B cell (primary cell): Measurements from ENCODE around the gene TCF7L2. TPM values are rescaled to one million over a fixed set of nuclear protein-coding genes. Genes with fewer than 3 reads are reported as not detected.

Experiments used
- ATAC-seq: fragments of 200-7000 bp; cut with Tn5 transposase; one replicate; pipeline ENCODE4 v1.10.0; 2021; ENCODE audit warnings: low read depth, mild to moderate bottlenecking, moderate number of reproducible peaks, moderate library complexity
- CTCF ChIA-PET: fragments of 350-600 bp; sonication (Branson Sonifier 250); formaldehyde crosslinking; loops from one replicate; lab custom pipeline; 2021; ENCODE audit warnings: antibody characterized with exemption, inconsistent platforms; lab: Charles Lee
- POLR2A ChIA-PET: fragments of 350-600 bp; sonication (Branson Sonifier 250); formaldehyde crosslinking; loops from one replicate; lab custom pipeline; 2021; ENCODE audit warnings: antibody characterized with exemption; lab: Charles Lee
- DNase-seq: peaks from one replicate; pipeline ENCODE4 v3.0.0; 2013
- H2AFZ ChIP-seq: 2 replicates; pipeline ENCODE4 v1.6.1; 2012; ENCODE audit warnings: mild to moderate bottlenecking, low read depth, low read length; ENCODE audit not compliant: insufficient read depth, poor library complexity, severe bottlenecking
- H3K27ac ChIP-seq, 2 donors: 1 replicate in 1 of 2; 2 replicates in 1 of 2; pipeline ENCODE4 v1.5.1; 2012 to 2013; ENCODE audit warnings: low read length in 2 of 2, mild to moderate bottlenecking in 2 of 2, moderate library complexity in 1 of 2
- H3K27me3 ChIP-seq, 4 experiments: fragments of 200-600 bp in 1 of 4; sonication (generic) in 1 of 4; replicated peaks in 1 of 4; 1 replicate in 2 of 4; 2 replicates in 2 of 4; pipeline versions ENCODE4 v1.6.1 to v1.7.0; 2013 to 2016; ENCODE audit warnings: low read length in 3 of 4, mild to moderate bottlenecking in 2 of 4, mixed read lengths in 1 of 4, moderate library complexity in 1 of 4; ENCODE audit not compliant: insufficient read depth in 4 of 4, control insufficient read depth in 3 of 4; ENCODE audit errors: control extremely low read depth in 1 of 4
- H3K36me3 ChIP-seq, 2 experiments: replicated peaks in 1 of 2; 1 replicate in 1 of 2; 2 replicates in 1 of 2; pipeline versions ENCODE4 v1.6.1 to v1.7.1; 2013; ENCODE audit warnings: low read length in 1 of 2; ENCODE audit not compliant: insufficient read depth in 2 of 2, control insufficient read depth in 1 of 2; ENCODE audit errors: control extremely low read depth in 1 of 2, extremely low read depth in 1 of 2
- H3K4me1 ChIP-seq, 2 donors: fragments of 200-600 bp in 1 of 2; sonication (generic) in 1 of 2; 1 replicate in 1 of 2; 2 replicates in 1 of 2; pipeline versions ENCODE4 v1.5.1 to v1.6.1; 2013 to 2017; ENCODE audit warnings: low read length in 2 of 2; ENCODE audit not compliant: control insufficient read depth in 2 of 2, insufficient read depth in 2 of 2
- H3K4me2 ChIP-seq: replicated peaks from 2 replicates; pipeline ENCODE3; 2012; ENCODE audit warnings: mild to moderate bottlenecking, low read depth, low read length; ENCODE audit not compliant: poor library complexity, severe bottlenecking
- H3K4me3 ChIP-seq, 5 experiments: fragments of 200-600 bp in 1 of 5; sonication (generic) in 1 of 5; 1 replicate in 3 of 5; 2 replicates in 2 of 5; pipeline versions ENCODE4 v1.5.1 to v1.7.0; 2011 to 2016; ENCODE audit warnings: low read length in 4 of 5, mild to moderate bottlenecking in 4 of 5, low read depth in 2 of 5, control low read depth in 1 of 5, moderate library complexity in 1 of 5; ENCODE audit not compliant: insufficient read depth in 1 of 5; ENCODE audit errors: control extremely low read depth in 1 of 5, extremely low read depth in 1 of 5
- H3K79me2 ChIP-seq: fragments of 200-600 bp; sonication (generic); one replicate; pipeline ENCODE4 v1.6.0; 2016; ENCODE audit warnings: low read length; ENCODE audit not compliant: control insufficient read depth, insufficient read depth
- H3K9ac ChIP-seq: fragments of 200-600 bp; sonication (generic); 2 replicates; pipeline ENCODE4 v1.6.1; 2017; ENCODE audit warnings: mild to moderate bottlenecking, low read length, moderate library complexity
- H3K9me3 ChIP-seq, 3 donors: one replicate each; pipeline versions ENCODE4 v1.6.1 to v1.7.1; 2013; ENCODE audit warnings: low read length in 2 of 3; ENCODE audit not compliant: control insufficient read depth in 2 of 3, insufficient read depth in 1 of 3; ENCODE audit errors: control extremely low read depth in 1 of 3
- H4K20me1 ChIP-seq: 2 replicates; pipeline ENCODE4 v1.6.0; 2012; ENCODE audit warnings: mild to moderate bottlenecking, low read length; ENCODE audit not compliant: insufficient read depth, control insufficient read depth, poor library complexity, severe bottlenecking
- H3K27ac Mint-ChIP-seq: one replicate; pipeline ENCODE4 v1.8.0; 2021; ENCODE audit warnings: mixed read lengths
- H3K27me3 Mint-ChIP-seq: one replicate; pipeline ENCODE4 v1.8.0; 2021; ENCODE audit warnings: mixed read lengths
- H3K4me1 Mint-ChIP-seq: one replicate; pipeline ENCODE4 v1.8.0; 2021; ENCODE audit warnings: mixed read lengths
- H3K4me3 Mint-ChIP-seq: one replicate; pipeline ENCODE4 v1.8.0; 2021; ENCODE audit warnings: mixed read lengths
- H3K9me3 Mint-ChIP-seq: one replicate; pipeline ENCODE4 v1.8.0; 2022; ENCODE audit warnings: mixed read lengths; ENCODE audit not compliant: insufficient read depth
- CTCF ChIP-seq: fragments of 200-600 bp; IDR thresholded peaks from one replicate; pipeline ENCODE4 v1.8.0; 2022; ENCODE audit warnings: antibody characterized with exemption, mild to moderate bottlenecking
- EZH2 ChIP-seq: IDR thresholded peaks from 2 replicates; pipeline ENCODE4 v1.6.1; 2012; ENCODE audit warnings: borderline replicate concordance, low read depth, mild to moderate bottlenecking, moderate library complexity, low read length; ENCODE audit not compliant: insufficient read depth, poor library complexity, severe bottlenecking
- WGBS: methylation state at CpG from one replicate; pipeline ENCODE4 v1.1.5; 2013; ENCODE audit warnings: missing lambda C conversion rate; ENCODE audit not compliant: insufficient coverage; 5-methylcytosine and 5-hydroxymethylcytosine counted together
- intact Hi-C: fragments of 100-400 bp; cut with micrococcal nuclease; formaldehyde crosslinking; loops from one replicate; pipeline ENCODE4 v1.10.0; 2022
- polyA plus RNA-seq: library from polyadenylated mRNA; depleted of rRNA; stranded (reverse); fragments of >200 nt; gene quantifications from 2 replicates; pipeline ENCODE4 v1.2.3, GENCODE V29; 2012
- total RNA-seq, 2 donors: library from RNA; stranded (reverse); fragments of 120-200 nt in 1 of 2; gene quantifications; 1 replicate in 1 of 2; 2 replicates in 1 of 2; pipeline versions ENCODE4 v1.2.3 to v1.2.4, GENCODE V29; 2013 to 2022

TCF7L2 gene
- total and polyA plus RNA-seq, 2 donors (not counting 1 experiment from before 2014, with no cell fraction given), result 0.48 to 1.1 TPM

DNA sequence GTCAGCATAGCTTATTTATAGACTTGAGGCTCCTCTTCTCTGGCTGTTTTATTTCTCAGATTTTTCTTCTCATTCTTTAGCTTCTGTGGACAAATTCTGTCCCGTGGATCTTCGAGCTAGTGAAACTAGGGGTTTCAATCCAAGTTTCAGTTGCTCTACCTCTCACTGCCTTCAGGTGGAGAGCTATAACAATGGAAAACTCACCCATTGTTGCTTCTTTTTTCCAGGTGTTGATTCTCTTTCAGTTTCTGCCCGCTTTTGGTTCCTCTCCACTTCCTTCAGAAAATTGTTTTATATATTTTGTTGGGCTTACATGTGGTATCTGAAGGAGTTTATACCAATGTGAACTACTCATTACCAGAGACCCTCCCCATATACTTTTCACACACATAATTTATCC, 266.1 kb downstream of the TCF7L2 start:
- H2AFZ ChIP-seq, result no peak overlapping the region
- 20% methylated on average over 2 of the region's 3 CpGs for WGBS
- intact Hi-C loops, result no loop called here
- no peaks in the 10 kb centered on the region for H4K20me1 ChIP-seq
- ChIA-PET CTCF (no interaction called here), POLR2A (no interaction called here)
- no peak for ATAC-seq
- no peaks in the 10 kb centered on the region for H3K4me1 ChIP-seq
- H3K36me3 ChIP-seq, result no peaks in the 10 kb centered on the region
- no peaks in the 10 kb centered on the region for H3K79me2 ChIP-seq
- H3K27me3 Mint-ChIP-seq, result peaks cover under 1% of the 10 kb centered on the region
- H3K4me3 Mint-ChIP-seq, result no peak overlapping the region
- H3K9ac ChIP-seq, result no peak overlapping the region
- no peak overlapping the region for H3K27ac ChIP-seq
- H3K4me2 ChIP-seq, result no peak overlapping the region
- H3K9me3 ChIP-seq, result no peaks in the 10 kb centered on the region
- TF ChIP-seq CTCF, result no peak
- no peak for TF ChIP-seq EZH2
- H3K27me3 ChIP-seq, result no peaks in the 10 kb centered on the region
- H3K9me3 Mint-ChIP-seq, result no peaks in the 10 kb centered on the region
- no peak overlapping the region for H3K27ac Mint-ChIP-seq
- H3K4me3 ChIP-seq, result no peak overlapping the region
- no peaks in the 10 kb centered on the region for H3K4me1 Mint-ChIP-seq
- DNase-seq, result no peak
